GM12874 (cell line): ENCODE measurements around the gene ABHD4.
A peak's percentile ranks its signal among the peaks of the same experiment; 100 is the strongest.

ENCODE experiments used
- TF ChIP-seq, protein P1 (sequence below): IDR thresholded peaks from 2 replicates; pipeline ENCODE4 v1.5.1; 2011; ENCODE audit warnings: low read depth, mild to moderate bottlenecking, control low read depth, low read length, moderate library complexity; ENCODE audit not compliant: insufficient read depth

ABHD4 gene

DNA sequence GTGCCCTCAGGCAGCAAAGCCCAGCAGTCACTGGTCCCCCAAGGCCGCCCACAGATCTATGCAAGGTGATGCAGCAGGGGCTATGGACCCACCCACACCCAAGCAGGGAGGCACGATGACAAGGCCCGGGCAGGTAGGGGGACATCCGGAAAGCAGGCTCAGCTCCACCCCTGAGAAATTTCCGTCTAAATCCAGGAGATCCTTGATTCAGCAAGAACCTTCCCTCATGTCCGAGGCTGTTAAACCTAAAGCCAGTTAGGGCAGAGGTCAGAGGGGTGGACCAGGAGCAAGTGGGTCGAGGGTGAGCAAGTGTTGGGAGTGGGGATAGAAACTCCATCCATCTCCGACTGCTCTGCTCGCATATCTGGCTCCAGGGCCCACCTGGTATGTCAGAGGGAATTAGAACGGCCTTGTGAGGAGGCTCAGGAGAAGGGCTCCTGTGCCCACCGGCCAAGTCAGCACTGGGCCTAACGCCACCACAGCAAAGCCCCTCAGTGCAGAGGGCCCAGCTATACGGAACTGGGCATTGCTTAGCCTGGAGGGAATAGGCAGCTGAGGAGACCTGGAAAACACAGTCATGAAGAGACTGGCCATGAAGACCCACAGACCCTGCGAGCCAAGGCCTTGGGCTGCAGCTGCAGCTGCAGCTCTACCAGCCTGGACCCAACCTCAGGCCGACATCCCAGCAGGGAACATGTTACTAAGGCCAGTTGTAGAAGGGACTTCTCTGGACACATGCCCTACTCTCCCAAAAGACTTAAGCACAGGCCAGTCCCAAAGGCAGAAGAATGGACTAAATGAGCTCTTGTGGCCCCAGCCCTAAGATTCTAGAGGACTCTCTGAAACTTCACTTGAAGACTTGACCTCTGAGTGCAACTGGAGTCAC lies 43.4 kb upstream of the ABHD4 start:
- TF ChIP-seq, protein P1, sequence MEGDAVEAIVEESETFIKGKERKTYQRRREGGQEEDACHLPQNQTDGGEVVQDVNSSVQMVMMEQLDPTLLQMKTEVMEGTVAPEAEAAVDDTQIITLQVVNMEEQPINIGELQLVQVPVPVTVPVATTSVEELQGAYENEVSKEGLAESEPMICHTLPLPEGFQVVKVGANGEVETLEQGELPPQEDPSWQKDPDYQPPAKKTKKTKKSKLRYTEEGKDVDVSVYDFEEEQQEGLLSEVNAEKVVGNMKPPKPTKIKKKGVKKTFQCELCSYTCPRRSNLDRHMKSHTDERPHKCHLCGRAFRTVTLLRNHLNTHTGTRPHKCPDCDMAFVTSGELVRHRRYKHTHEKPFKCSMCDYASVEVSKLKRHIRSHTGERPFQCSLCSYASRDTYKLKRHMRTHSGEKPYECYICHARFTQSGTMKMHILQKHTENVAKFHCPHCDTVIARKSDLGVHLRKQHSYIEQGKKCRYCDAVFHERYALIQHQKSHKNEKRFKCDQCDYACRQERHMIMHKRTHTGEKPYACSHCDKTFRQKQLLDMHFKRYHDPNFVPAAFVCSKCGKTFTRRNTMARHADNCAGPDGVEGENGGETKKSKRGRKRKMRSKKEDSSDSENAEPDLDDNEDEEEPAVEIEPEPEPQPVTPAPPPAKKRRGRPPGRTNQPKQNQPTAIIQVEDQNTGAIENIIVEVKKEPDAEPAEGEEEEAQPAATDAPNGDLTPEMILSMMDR = no peak

DNA sequence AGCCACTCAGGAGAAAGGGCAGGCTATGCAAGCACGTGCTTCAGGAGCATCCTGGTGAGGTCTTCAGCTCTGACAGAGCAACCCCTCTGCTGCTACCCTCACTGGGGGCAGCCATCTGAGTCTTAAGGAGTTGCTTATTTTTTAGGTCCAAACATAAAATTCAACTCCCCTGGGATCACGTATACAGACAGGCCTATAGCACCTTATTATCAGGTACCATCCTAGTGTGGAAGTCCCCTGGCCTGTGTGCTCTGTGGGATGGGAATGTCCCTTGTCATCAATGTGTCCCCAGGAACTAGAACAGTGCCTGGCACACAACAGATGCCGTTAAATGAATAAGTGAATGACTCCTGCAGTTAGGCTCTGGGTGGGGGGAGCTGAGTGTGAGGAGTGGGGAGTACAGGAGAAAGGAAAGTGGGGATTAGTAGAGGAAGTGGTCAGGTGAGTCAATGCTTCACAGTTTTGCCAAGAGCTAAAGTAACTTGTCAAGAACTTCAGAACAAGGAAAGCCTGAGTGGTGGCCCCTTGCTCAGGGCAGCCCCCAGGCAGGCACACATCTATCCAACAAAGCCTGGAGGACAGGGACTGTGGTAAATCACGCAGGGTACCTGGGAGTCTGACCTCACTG lies 42.6 kb upstream of the ABHD4 start:
- TF ChIP-seq, protein P1 = no peak

DNA sequence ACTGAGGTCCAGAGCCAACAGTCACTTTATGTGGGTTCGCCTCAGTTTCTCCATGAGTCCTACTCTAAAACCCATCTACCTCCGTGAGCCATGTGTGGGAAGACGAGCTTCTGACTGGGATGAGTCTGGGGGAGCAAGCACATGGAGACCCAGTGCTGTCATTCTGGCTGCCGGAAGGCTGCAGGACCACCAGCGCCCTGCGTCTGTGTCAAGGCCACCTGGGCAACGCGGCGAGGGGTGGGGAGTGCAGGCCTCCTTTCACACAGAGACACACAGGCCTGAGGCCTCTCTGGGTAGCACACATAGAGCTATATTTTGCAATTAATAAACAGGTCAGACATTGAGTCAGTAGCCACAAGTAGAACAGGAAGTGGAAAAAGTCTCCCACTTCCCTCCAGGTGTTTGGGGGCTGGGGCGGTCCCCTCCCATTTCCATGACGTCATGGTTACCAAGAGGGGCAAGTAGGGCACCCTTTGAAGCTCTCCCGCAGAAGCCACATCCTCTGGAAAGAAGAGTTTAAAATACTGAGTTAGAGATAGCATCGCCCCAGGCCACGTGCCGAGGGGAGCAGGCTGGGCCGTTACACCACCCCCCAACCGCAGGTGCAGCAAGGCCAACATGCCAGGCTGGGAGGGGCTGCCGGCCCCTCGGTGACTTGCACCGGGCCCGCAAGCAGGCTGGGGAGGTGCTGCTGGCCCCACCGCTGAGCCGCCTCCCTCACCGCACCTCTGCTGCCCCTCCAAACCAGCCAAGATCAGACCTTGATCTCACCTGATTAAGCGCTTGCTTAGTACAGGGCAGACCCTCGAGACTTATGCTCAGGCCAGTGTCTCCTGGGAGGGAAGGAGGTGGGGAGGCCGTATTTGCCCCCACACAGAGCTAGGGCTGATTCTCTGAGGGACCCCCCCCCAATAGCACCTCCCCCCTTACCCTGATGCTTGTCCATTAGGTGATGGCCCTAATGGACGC lies 41.8 kb upstream of the ABHD4 start:
- TF ChIP-seq, protein P1 = no peak

DNA sequence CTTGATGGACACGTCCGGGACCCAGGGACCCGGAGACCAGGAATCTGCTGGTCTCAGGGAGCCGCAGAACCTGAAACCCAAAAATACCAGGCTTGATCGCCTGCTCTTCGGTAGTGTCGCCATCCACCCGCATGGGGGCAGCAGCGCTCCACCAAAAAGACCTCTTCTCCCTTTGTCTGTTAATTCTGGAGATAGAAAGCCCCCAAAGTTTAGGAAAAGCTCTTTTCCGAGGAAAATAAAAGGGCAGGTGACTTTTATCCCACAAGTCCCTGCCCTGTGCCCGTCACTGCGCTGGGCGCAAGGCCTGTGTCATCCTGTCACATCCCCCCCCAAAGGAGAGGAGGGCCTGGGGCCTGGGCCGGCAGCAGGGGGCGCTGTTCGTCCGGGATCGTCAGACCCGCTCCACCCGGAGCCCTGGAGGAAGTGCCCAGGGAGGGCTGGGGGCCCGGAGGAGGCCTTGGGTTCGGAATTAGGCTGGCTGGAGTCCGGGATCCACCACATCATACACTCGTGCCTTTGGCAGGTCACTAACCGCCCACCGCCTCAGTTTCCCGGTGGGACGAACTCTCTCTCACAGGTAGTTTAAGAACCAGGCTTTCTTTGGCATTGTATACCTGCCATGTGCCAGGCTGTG lies 41.0 kb upstream of the ABHD4 start:
- TF ChIP-seq, protein P1 = peak; percentile 84

DNA sequence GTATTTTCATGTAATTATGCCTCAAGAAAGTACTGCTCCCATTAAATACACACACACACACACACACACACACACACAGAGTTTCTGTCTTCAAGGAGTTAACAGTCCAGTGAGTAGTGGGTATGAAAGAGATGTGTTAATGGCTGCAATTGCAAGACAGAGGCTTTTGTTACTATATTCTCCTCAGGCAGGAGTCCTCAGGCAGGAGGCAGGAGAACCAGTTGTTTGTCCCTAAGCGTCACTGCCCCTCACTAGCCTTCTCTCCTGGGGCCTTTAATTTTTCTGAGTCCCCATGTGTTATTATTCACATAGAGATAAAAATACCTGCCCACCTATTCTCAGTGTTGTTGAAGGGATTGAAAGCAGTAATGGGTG lies 40.3 kb upstream of the ABHD4 start:
- TF ChIP-seq, protein P1 = no peak

DNA sequence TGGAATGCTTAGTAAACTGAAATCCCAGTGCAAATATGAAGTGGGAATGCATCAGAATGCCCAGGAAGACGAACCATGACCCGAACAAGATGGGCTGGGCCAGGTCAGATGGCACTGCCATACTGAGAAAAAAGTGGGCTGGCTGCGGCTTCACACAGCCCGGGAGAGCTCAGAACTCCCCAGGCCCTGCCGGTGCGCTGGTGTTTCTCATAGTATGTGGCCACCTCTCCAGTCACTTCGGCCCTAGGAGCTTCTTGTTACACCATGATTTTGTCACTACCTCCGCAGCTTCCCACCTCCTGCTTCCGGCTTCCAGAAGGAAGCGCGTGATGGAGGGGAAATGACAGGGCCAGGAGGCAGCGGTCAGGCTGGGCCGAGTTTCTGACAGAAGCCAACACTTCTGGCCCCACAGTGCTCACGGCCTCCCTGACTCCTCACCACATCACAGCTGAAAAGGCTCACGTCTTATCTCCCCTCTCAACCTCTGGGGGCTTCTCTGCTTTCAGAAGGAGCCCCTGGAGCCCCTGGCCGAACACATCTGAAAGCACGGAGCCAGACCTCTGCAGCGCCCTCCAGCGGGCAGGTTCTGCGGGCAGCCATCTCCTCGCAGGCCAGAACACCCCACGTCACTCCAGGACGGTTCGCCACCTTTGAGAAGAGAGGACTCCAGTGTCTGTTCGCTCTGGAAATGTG lies 39.7 kb upstream of the ABHD4 start:
- TF ChIP-seq, protein P1 = 0 out of 2 replicates have a peak, but pooled peaks have one; percentile 3
